ENCODE data around the gene TTC1.

Gene TTC1

GRCh38 chr5:160097991-160098390, 89.1 kb downstream of the TTC1 start:
- no peaks in the 10 kb centered on the region; the same call in 1 of the 2 replicates for H3K79me2 ChIP-seq (ENCODE audit: insufficient read depth, low read length)
- no peak overlapping the region for H3K4me3 ChIP-seq (ENCODE audit: low read length, poor library complexity, severe bottlenecking)
- no peak overlapping the region for H3K4me2 ChIP-seq (ENCODE audit: low read depth, low read length, poor library complexity, severe bottlenecking)
- no peaks in the 10 kb centered on the region for H3K9me3 ChIP-seq (ENCODE audit: insufficient read depth, low read depth, low read length)
- no peaks in the 10 kb centered on the region for H3K27me3 ChIP-seq (ENCODE audit: insufficient read depth, low read length, poor library complexity, severe bottlenecking)
- no peaks in the 10 kb centered on the region for H3F3A ChIP-seq (ENCODE audit: low read depth)
- H3K9ac ChIP-seq (ENCODE audit: low read depth, low read length, poor library complexity, severe bottlenecking), result no peak overlapping the region
- peaks cover 9% of the 10 kb centered on the region; the same call in 1 of the 2 replicates for H3K36me3 ChIP-seq (ENCODE audit: insufficient read depth, low read length)
- TF ChIP-seq EZH2phosphoT487 (IDR thresholded peaks at IDR 0.05; ENCODE audit: borderline replicate concordance), result no peak
- TF ChIP-seq, protein P1, sequence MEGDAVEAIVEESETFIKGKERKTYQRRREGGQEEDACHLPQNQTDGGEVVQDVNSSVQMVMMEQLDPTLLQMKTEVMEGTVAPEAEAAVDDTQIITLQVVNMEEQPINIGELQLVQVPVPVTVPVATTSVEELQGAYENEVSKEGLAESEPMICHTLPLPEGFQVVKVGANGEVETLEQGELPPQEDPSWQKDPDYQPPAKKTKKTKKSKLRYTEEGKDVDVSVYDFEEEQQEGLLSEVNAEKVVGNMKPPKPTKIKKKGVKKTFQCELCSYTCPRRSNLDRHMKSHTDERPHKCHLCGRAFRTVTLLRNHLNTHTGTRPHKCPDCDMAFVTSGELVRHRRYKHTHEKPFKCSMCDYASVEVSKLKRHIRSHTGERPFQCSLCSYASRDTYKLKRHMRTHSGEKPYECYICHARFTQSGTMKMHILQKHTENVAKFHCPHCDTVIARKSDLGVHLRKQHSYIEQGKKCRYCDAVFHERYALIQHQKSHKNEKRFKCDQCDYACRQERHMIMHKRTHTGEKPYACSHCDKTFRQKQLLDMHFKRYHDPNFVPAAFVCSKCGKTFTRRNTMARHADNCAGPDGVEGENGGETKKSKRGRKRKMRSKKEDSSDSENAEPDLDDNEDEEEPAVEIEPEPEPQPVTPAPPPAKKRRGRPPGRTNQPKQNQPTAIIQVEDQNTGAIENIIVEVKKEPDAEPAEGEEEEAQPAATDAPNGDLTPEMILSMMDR (conservative IDR thresholded peaks at IDR 0.05; ENCODE audit: low read length), result no peak
- no peaks in the 10 kb centered on the region for H4K20me1 ChIP-seq (ENCODE audit: insufficient read depth, low read length, poor library complexity, severe bottlenecking)
- H3K9me2 ChIP-seq (replicated peaks; ENCODE audit: low read depth, low read length), result no peaks in the 10 kb centered on the region
- H3K4me1 ChIP-seq (ENCODE audit: insufficient read depth, low read length, poor library complexity, severe bottlenecking), result no peaks in the 10 kb centered on the region
- no peak overlapping the region for H2AFZ ChIP-seq (ENCODE audit: low read length)

DNA sequence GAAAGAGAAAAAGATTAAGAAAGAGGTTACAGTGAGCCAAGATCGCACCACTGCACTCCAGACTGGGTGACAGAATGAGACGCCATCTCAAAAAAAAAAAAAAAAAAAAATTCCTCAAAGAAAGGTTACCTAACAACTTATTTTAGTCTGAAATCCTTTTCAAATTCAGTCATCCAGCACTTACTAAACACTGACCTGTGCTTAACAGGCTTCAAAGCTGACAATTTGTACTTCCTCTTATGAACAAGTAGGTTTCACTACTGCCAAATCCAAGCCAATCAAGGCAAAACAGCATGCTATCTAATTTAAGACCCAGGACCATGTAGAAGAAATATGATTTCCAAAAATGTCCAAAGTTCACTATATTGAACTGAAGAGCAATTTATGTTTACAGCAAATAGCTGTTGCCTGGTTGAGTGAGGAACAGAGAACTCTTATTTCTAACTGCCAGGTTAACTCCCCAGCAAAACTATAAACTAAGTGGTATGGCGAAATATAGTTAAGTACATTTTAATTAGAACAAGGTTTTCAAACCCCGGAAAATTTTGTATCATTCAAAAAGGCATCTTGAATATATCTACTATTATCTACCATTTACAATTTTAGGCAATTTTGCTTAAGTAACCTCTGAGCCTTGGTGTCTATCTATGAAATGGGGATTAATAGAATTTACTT, 96.9 kb downstream of the TTC1 start:
- Histone ChIP-seq H3K36me3 (ENCODE audit: insufficient read depth, low read length) (no peaks in the 10 kb centered on the region; the same call in 1 of the 2 replicates), H3K4me2 (ENCODE audit: low read depth, low read length, poor library complexity, severe bottlenecking) (no peak overlapping the region), H3K9ac (ENCODE audit: low read depth, low read length, poor library complexity, severe bottlenecking) (no peak overlapping the region), H3F3A (ENCODE audit: low read depth) (no peaks in the 10 kb centered on the region), H3K79me2 (ENCODE audit: insufficient read depth, low read length) (no peaks in the 10 kb centered on the region; the same call in 1 of the 2 replicates), H3K4me1 (ENCODE audit: insufficient read depth, low read length, poor library complexity, severe bottlenecking) (no peaks in the 10 kb centered on the region), H2AFZ (ENCODE audit: low read length) (no peak overlapping the region), H3K27me3 (ENCODE audit: insufficient read depth, low read length, poor library complexity, severe bottlenecking) (no peaks in the 10 kb centered on the region), H3K9me3 (ENCODE audit: insufficient read depth, low read depth, low read length) (no peaks in the 10 kb centered on the region), H3K9me2 (replicated peaks; ENCODE audit: low read depth, low read length) (no peaks in the 10 kb centered on the region), H3K4me3 (ENCODE audit: low read length, poor library complexity, severe bottlenecking) (no peak overlapping the region), H4K20me1 (ENCODE audit: insufficient read depth, low read length, poor library complexity, severe bottlenecking) (no peaks in the 10 kb centered on the region)
- TF ChIP-seq, protein P1 (conservative IDR thresholded peaks at IDR 0.05; ENCODE audit: low read length), result no peak
- TF ChIP-seq EZH2phosphoT487 (IDR thresholded peaks at IDR 0.05; ENCODE audit: borderline replicate concordance), result no peak

- H4K20me1 ChIP-seq (ENCODE audit: insufficient read depth, low read length, poor library complexity, severe bottlenecking), result no peaks in the 10 kb centered on the region
- TF ChIP-seq, protein P1 (conservative IDR thresholded peaks at IDR 0.05; ENCODE audit: low read length), result no peak
- TF ChIP-seq EZH2phosphoT487 (IDR thresholded peaks at IDR 0.05; ENCODE audit: borderline replicate concordance), result no peak
- H3K9ac ChIP-seq (ENCODE audit: low read depth, low read length, poor library complexity, severe bottlenecking), result no peak overlapping the region
- H3K4me1 ChIP-seq (ENCODE audit: insufficient read depth, low read length, poor library complexity, severe bottlenecking), result no peaks in the 10 kb centered on the region
- no peaks in the 10 kb centered on the region for H3K27me3 ChIP-seq (ENCODE audit: insufficient read depth, low read length, poor library complexity, severe bottlenecking)
- no peaks in the 10 kb centered on the region for H3F3A ChIP-seq (ENCODE audit: low read depth)
- no peaks in the 10 kb centered on the region for H3K9me3 ChIP-seq (ENCODE audit: insufficient read depth, low read depth, low read length)
- H3K9me2 ChIP-seq (replicated peaks; ENCODE audit: low read depth, low read length), result no peaks in the 10 kb centered on the region
- H2AFZ ChIP-seq (ENCODE audit: low read length), result no peak overlapping the region
- H3K79me2 ChIP-seq (ENCODE audit: insufficient read depth, low read length), result no peaks in the 10 kb centered on the region; the same call in 1 of the 2 replicates
- H3K36me3 ChIP-seq (ENCODE audit: insufficient read depth, low read length), result peaks cover 3% of the 10 kb centered on the region; the same call in 1 of the 2 replicates
- no peak overlapping the region for H3K4me2 ChIP-seq (ENCODE audit: low read depth, low read length, poor library complexity, severe bottlenecking)
- no peak overlapping the region for H3K4me3 ChIP-seq (ENCODE audit: low read length, poor library complexity, severe bottlenecking)
Observed at GRCh38 chr5:160108124-160108523, 99.2 kb downstream of the TTC1 start.

Measured in Loucy (cell line).